ENCODE data around the gene FGD5. TPM values are rescaled to one million over a fixed set of nuclear protein-coding genes. Genes with fewer than 3 reads are reported as not detected.

Gene FGD5
- total RNA-seq, 2 experiments from 2014 or later, result 0.31 to 0.32 TPM

DNA sequence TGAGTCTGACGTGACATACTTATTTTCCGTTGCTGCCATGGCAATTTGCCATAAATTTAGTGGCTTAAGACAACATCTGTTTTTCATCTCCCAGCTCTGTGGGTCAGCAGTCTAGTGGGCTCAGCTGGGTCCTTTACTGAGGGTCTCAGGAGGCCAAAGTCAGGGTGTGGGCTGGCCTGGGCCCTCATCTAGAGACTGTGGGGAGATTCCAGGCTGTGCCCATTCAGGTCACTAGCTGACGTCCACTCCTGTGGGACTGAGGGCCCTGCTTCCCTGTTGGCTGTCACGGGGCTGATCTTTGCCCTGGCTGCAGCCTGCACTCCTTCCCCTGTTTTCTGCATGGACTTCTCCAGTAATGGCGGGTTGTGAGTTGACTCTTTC lies 19.1 kb downstream of the FGD5 start:
- H3K9me3 Mint-ChIP-seq (ENCODE audit: insufficient read depth), result no peaks in the 10 kb centered on the region
- POLR2A ChIA-PET, result no interaction called here
- DNase-seq (no peak), ATAC-seq (no peak)
- no peak overlapping the region for H3K27ac Mint-ChIP-seq
- H3K4me3 Mint-ChIP-seq, result no peak overlapping the region
- no peaks in the 10 kb centered on the region for H3K36me3 Mint-ChIP-seq (ENCODE audit: low read depth)
- H3K27me3 Mint-ChIP-seq (ENCODE audit: low read depth), result peaks cover 18% of the 10 kb centered on the region
- no peaks in the 10 kb centered on the region for H3K4me1 Mint-ChIP-seq (ENCODE audit: low read depth)
- CTCF ChIA-PET, result no interaction called here

DNA sequence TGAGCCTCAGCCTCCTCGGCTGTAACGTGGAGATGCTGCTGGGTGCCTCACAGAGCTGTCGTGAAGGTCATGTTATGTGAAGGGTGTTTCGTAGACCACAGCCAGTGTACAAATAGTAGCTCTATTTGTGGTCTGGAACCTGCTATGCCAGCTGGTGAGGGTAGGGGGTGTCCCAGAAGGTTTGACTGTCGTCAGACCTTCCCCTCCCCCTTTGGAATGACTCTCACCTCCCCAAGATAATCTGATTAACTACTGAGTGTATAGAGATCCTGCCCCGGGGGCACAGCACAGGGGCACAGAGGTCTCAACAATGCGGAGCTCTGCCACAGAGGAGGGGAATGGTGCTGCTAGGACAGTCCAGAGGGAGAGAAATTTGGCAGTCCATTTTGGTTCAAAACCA lies 20.5 kb downstream of the FGD5 start:
- no peaks in the 10 kb centered on the region for H3K4me1 Mint-ChIP-seq (ENCODE audit: low read depth)
- ChIA-PET POLR2A (no interaction called here), CTCF (interaction anchor here (1.5 kb wide), 1 partner anchor 82 kb away, joined by 3 read pairs; no protein-coding TSS in a partner anchor)
- H3K27ac Mint-ChIP-seq, result no peak overlapping the region
- DNase-seq, result no peak
- no peaks in the 10 kb centered on the region for H3K9me3 Mint-ChIP-seq (ENCODE audit: insufficient read depth)
- peaks cover 16% of the 10 kb centered on the region for H3K27me3 Mint-ChIP-seq (ENCODE audit: low read depth)
- no peaks in the 10 kb centered on the region for H3K36me3 Mint-ChIP-seq (ENCODE audit: low read depth)
- no peak overlapping the region for H3K4me3 Mint-ChIP-seq
- no peak for ATAC-seq

DNA sequence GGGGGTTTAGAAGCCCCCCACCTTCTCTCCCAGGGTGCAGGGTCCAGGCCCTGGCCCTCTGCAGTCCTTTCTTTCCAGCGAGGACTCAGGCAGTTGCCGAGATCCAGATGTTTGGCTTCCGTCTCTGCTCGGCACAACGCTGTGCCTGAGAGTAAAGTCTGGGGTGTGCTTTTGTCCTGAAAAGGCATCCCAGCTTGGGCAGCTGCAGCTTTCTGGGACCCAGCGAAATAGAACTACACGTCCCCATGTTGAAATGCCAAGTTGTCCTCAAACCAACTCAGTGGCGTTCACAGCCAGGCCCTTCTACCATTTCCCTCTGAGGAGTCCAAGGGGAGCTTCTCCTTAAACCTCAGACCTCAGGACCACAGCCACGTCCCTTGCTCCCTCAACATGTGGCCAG lies 23.1 kb downstream of the FGD5 start:
- Mint-ChIP-seq H3K27me3 (ENCODE audit: low read depth) (peaks cover 34% of the 10 kb centered on the region), H3K9me3 (ENCODE audit: insufficient read depth) (no peaks in the 10 kb centered on the region), H3K4me3 (no peak overlapping the region), H3K27ac (no peak overlapping the region), H3K36me3 (ENCODE audit: low read depth) (no peaks in the 10 kb centered on the region), H3K4me1 (ENCODE audit: low read depth) (no peaks in the 10 kb centered on the region)
- no peak for ATAC-seq
- POLR2A ChIA-PET, result no interaction called here
- no peak for DNase-seq
- CTCF ChIA-PET, result no interaction called here

DNA sequence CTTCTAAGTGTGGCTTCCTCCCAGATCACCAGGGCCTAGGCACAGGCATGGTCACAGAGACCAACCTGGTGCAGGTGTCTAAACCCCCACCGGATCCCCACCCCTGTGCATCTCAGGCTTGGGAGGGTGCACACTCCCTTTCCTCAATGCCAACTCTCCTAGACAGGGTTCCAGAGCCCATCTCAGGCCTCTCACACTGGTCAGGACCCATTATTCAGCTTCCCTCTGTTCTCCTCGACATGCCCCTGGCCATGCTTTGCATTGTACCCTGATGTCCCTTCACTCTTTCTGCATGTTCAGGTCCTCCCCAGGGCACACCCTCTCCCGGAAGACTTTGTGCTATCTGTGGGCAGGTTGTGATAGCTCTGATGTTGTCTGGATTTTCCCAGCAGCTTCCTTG lies 23.5 kb downstream of the FGD5 start:
- no peak overlapping the region for H3K4me3 Mint-ChIP-seq
- POLR2A ChIA-PET, result no interaction called here
- ATAC-seq (no peak), DNase-seq (no peak)
- H3K9me3 Mint-ChIP-seq (ENCODE audit: insufficient read depth), result no peaks in the 10 kb centered on the region
- H3K27ac Mint-ChIP-seq, result no peak overlapping the region
- no peaks in the 10 kb centered on the region for H3K36me3 Mint-ChIP-seq (ENCODE audit: low read depth)
- peaks cover 39% of the 10 kb centered on the region for H3K27me3 Mint-ChIP-seq (ENCODE audit: low read depth)
- CTCF ChIA-PET, result no interaction called here
- H3K4me1 Mint-ChIP-seq (ENCODE audit: low read depth), result no peaks in the 10 kb centered on the region

GRCh38 chr3:14843321-14843720 lies 24.6 kb downstream of the FGD5 start:
- H3K27ac Mint-ChIP-seq, result no peak overlapping the region
- POLR2A ChIA-PET, result no interaction called here
- no peak for DNase-seq
- H3K4me3 Mint-ChIP-seq, result no peak overlapping the region
- CTCF ChIA-PET, result no interaction called here
- no peaks in the 10 kb centered on the region for H3K9me3 Mint-ChIP-seq (ENCODE audit: insufficient read depth)
- H3K27me3 Mint-ChIP-seq (ENCODE audit: low read depth), result peaks cover 36% of the 10 kb centered on the region
- H3K4me1 Mint-ChIP-seq (ENCODE audit: low read depth), result peaks cover 10% of the 10 kb centered on the region
- ATAC-seq, result no peak
- H3K36me3 Mint-ChIP-seq (ENCODE audit: low read depth), result no peaks in the 10 kb centered on the region

GRCh38 chr3:14844386-14845170 lies 25.8 kb downstream of the FGD5 start:
- POLR2A ChIA-PET, result no interaction called here
- Mint-ChIP-seq H3K9me3 (ENCODE audit: insufficient read depth) (no peaks in the 10 kb centered on the region), H3K27ac (no peak overlapping the region), H3K36me3 (ENCODE audit: low read depth) (no peaks in the 10 kb centered on the region), H3K27me3 (ENCODE audit: low read depth) (peaks cover 38% of the 10 kb centered on the region), H3K4me3 (no peak overlapping the region), H3K4me1 (ENCODE audit: low read depth) (peaks cover 11% of the 10 kb centered on the region)
- CTCF ChIA-PET, result no interaction called here
- ATAC-seq, result no peak
- no peak for DNase-seq

GRCh38 chr3:14845180-14845579 lies 26.4 kb downstream of the FGD5 start:
- Mint-ChIP-seq H3K36me3 (ENCODE audit: low read depth) (no peaks in the 10 kb centered on the region), H3K9me3 (ENCODE audit: insufficient read depth) (no peaks in the 10 kb centered on the region), H3K27me3 (ENCODE audit: low read depth) (peaks cover 38% of the 10 kb centered on the region), H3K4me1 (ENCODE audit: low read depth) (peaks cover 15% of the 10 kb centered on the region), H3K27ac (no peak overlapping the region), H3K4me3 (no peak overlapping the region)
- ChIA-PET CTCF (no interaction called here), POLR2A (no interaction called here)
- no peak for DNase-seq
- no peak for ATAC-seq

GRCh38 chr3:14845826-14846225 lies 27.1 kb downstream of the FGD5 start:
- no peak for DNase-seq
- CTCF ChIA-PET, result no interaction called here
- POLR2A ChIA-PET, result no interaction called here
- Mint-ChIP-seq H3K36me3 (ENCODE audit: low read depth) (no peaks in the 10 kb centered on the region), H3K4me3 (no peak overlapping the region), H3K4me1 (ENCODE audit: low read depth) (peaks cover 17% of the 10 kb centered on the region), H3K27ac (no peak overlapping the region), H3K27me3 (ENCODE audit: low read depth) (peaks cover 35% of the 10 kb centered on the region), H3K9me3 (ENCODE audit: insufficient read depth) (no peaks in the 10 kb centered on the region)
- no peak for ATAC-seq

GRCh38 chr3:14846226-14846880 lies 27.6 kb downstream of the FGD5 start:
- Mint-ChIP-seq H3K4me1 (ENCODE audit: low read depth) (peaks cover 17% of the 10 kb centered on the region), H3K36me3 (ENCODE audit: low read depth) (no peaks in the 10 kb centered on the region), H3K4me3 (no peak overlapping the region), H3K27me3 (ENCODE audit: low read depth) (peaks cover 33% of the 10 kb centered on the region), H3K9me3 (ENCODE audit: insufficient read depth) (no peaks in the 10 kb centered on the region), H3K27ac (no peak overlapping the region)
- no peak for ATAC-seq
- ChIA-PET CTCF (no interaction called here), POLR2A (no interaction called here)
- DNase-seq, result no peak

DNA sequence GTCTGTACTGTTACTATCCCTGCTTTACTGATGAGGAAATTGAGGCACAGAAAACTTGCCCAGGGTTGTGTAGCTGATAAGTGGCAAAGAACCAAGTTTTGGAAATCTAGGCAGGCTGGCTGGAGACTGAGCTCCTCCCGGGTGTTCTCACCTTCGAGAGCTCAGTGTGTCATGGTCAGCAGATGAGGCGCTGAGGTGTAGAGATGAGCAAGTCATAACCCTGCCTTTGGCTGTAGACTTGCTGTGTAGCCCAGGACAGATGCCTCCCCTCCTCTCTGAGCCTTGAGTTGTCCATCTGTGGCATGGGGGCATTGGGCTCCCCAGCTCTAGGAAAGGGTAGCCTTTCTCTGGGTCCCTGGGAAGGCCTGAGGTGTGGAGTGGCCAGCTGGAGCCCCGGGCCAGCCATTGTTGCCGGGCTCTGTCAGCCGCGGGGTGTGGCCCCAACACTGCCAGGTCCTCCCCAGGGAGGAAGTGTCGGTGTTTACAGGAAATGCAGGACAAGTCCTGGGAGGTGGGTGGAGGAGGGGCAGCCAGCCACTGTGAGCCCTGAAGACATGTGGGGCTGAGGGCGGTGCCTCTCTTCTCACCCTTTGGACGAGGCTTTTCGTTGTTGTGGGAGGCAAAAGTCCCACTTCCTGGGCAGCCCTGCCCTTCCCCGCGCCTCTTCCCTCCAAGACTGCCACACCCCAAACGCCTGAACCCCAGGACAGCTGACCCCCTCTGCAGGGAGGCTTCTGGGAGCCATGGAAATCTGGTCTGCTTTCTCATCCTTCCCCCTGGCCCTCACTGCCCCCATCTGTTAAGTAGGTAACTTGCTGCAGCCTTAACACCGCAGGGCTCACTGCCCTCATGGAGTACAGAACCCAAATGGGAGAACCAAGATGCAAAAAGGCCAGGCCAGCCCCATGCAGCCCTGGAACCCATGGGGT lies 29.1 kb downstream of the FGD5 start:
- ChIA-PET POLR2A (no interaction called here), CTCF (no interaction called here)
- ATAC-seq, result peak; percentile 51
- H3K27me3 Mint-ChIP-seq (ENCODE audit: low read depth), result peaks cover 31% of the 10 kb centered on the region
- peak overlapping the region; percentile 66 for H3K27ac Mint-ChIP-seq
- no peak overlapping the region for H3K4me3 Mint-ChIP-seq
- no peaks in the 10 kb centered on the region for H3K36me3 Mint-ChIP-seq (ENCODE audit: low read depth)
- peak; percentile 32 for DNase-seq
- peaks cover 17% of the 10 kb centered on the region for H3K4me1 Mint-ChIP-seq (ENCODE audit: low read depth)
- H3K9me3 Mint-ChIP-seq (ENCODE audit: insufficient read depth), result no peaks in the 10 kb centered on the region

DNA sequence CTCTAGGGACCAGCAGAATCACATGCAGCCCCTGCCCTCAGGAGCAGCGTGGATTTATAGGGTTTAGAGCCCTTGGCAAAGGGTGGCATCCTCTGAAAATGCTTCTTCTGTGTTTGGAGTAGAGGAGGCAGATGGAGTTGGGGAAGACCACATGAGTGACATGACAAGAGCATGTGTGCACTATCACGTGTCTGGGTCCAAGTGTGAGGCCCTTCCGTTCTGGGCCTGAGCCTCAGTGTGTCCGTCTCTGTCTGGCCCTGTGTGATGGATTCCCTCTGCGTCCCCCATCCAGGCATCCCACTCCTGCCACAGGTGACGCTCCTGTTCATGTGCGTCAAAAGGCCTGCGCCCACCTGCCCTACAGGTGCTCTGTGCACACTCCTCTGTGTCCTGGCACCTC lies 30.1 kb downstream of the FGD5 start:
- CTCF ChIA-PET, result no interaction called here
- no peak overlapping the region for H3K27ac Mint-ChIP-seq
- peaks cover 31% of the 10 kb centered on the region for H3K27me3 Mint-ChIP-seq (ENCODE audit: low read depth)
- no peak overlapping the region for H3K4me3 Mint-ChIP-seq
- peaks cover 17% of the 10 kb centered on the region for H3K4me1 Mint-ChIP-seq (ENCODE audit: low read depth)
- DNase-seq (no peak), ATAC-seq (no peak)
- POLR2A ChIA-PET, result no interaction called here
- no peaks in the 10 kb centered on the region for H3K36me3 Mint-ChIP-seq (ENCODE audit: low read depth)
- H3K9me3 Mint-ChIP-seq (ENCODE audit: insufficient read depth), result no peaks in the 10 kb centered on the region

GRCh38 chr3:14849638-14850230 lies 31.0 kb downstream of the FGD5 start:
- H3K27me3 Mint-ChIP-seq (ENCODE audit: low read depth), result peaks cover 28% of the 10 kb centered on the region
- H3K9me3 Mint-ChIP-seq (ENCODE audit: insufficient read depth), result no peaks in the 10 kb centered on the region
- ChIA-PET CTCF (no interaction called here), POLR2A (no interaction called here)
- ATAC-seq (no peak), DNase-seq (no peak)
- H3K4me3 Mint-ChIP-seq, result no peak overlapping the region
- no peak overlapping the region for H3K27ac Mint-ChIP-seq
- H3K36me3 Mint-ChIP-seq (ENCODE audit: low read depth), result no peaks in the 10 kb centered on the region
- H3K4me1 Mint-ChIP-seq (ENCODE audit: low read depth), result peaks cover 17% of the 10 kb centered on the region

Data from activated CD8-positive, alpha-beta T cell treated with anti-CD3 and anti-CD28 coated beads, Interleukin-2, amount 10 ng/mL, durations not matched to agents 7 days and 5 days (primary cell).